GM12878 (cell line): ENCODE results near the gene ANTXR2. TPM values are rescaled to one million over a fixed set of nuclear protein-coding genes. Genes with fewer than 3 reads are reported as not detected.

Experiments
- ATAC-seq: fragments of 200-7000 bp; cut with Tn5 transposase; 3 replicates; pipeline ENCODE4 v1.9.1; 2020; ENCODE audit warnings: mild to moderate bottlenecking, moderate library complexity
- BruUV-seq: library from RNA; stranded (reverse); fragments of 400-500 nt; replicated peaks from 2 replicates; lab custom pipeline; 2021; lab: Mats Ljungman, UMichigan
- CTCF ChIA-PET: fragments of 300-600 bp; sonication (Branson Sonifier 250); formaldehyde crosslinking; extraction: SDS; loops from one replicate; lab custom pipeline; 2021; ENCODE audit warnings: inconsistent platforms; lab: Yijun Ruan, JAX
- POLR2A ChIA-PET: fragments of 350-600 bp; formaldehyde crosslinking; extraction: SDS; loops from one replicate; lab custom pipeline; 2021; ENCODE audit warnings: inconsistent platforms; lab: Charles Lee
- RAD21 ChIA-PET: fragments of 300-600 bp; sonication (Branson Sonifier 250); formaldehyde crosslinking; loops from one replicate; lab custom pipeline; 2023; ENCODE audit warnings: antibody characterized with exemption; ENCODE audit not compliant: unreplicated experiment; lab: Charles Lee
- SMC1A ChIA-PET: fragments of 300-600 bp; sonication (Branson Sonifier 250); formaldehyde crosslinking; loops from one replicate; lab custom pipeline; 2023; ENCODE audit not compliant: unreplicated experiment, uncharacterized antibody; lab: Charles Lee
- DNase-seq: peaks from one replicate; pipeline ENCODE4 v3.0.0-alpha.2; 2011; ENCODE audit warnings: low read depth, low spot score
- FAIRE-seq: peaks from 3 replicates; lab custom pipeline; 2011; peaks lifted over from hg19 to GRCh38; lab: Jason Lieb, UNC
- H2AFZ ChIP-seq: 2 replicates; pipeline ENCODE4 v1.6.0; 2011; ENCODE audit warnings: low read depth, low read length, control low read depth; ENCODE audit not compliant: control insufficient read depth
- H3K27ac ChIP-seq: 2 replicates; pipeline ENCODE4 v1.5.1; 2011; ENCODE audit warnings: control low read depth; ENCODE audit not compliant: control insufficient read depth, insufficient read depth
- H3K27me3 ChIP-seq, 2 experiments: replicated peaks in 1 of 2; 2 replicates each; pipeline versions ENCODE4 v1.6.0 to v1.6.1; 2011; ENCODE audit warnings: low read length in 1 of 2; ENCODE audit not compliant: control insufficient read depth in 2 of 2, insufficient read depth in 2 of 2
- H3K36me3 ChIP-seq, 2 experiments: 2 replicates each; pipeline ENCODE4 v1.5.1; 2011; ENCODE audit warnings: low read length in 1 of 2; ENCODE audit not compliant: control insufficient read depth in 2 of 2, insufficient read depth in 2 of 2
- H3K4me1 ChIP-seq: 2 replicates; pipeline ENCODE4 v1.6.1; 2011; ENCODE audit warnings: mild to moderate bottlenecking, low read length, moderate library complexity, mixed read lengths; ENCODE audit not compliant: control insufficient read depth, insufficient read depth
- H3K4me2 ChIP-seq: 2 replicates; pipeline ENCODE4 v1.6.0; 2011; ENCODE audit warnings: control low read depth; ENCODE audit not compliant: control insufficient read depth, insufficient read depth
- H3K4me3 ChIP-seq: fragments of 200-600 bp; sonication (generic); 2 replicates; pipeline ENCODE4 v1.5.1; 2016
- H3K79me2 ChIP-seq: 2 replicates; pipeline ENCODE4 v1.6.0; 2011; ENCODE audit warnings: low read length; ENCODE audit not compliant: control insufficient read depth, insufficient read depth
- H3K9ac ChIP-seq: 2 replicates; pipeline ENCODE4 v1.8.0; 2011; ENCODE audit warnings: low read length, control low read depth, mixed read lengths; ENCODE audit not compliant: control insufficient read depth, insufficient read depth
- H3K9me3 ChIP-seq: replicated peaks from 3 replicates; pipeline ENCODE4 v1.5.1; 2011; ENCODE audit warnings: mild to moderate bottlenecking, low read length; ENCODE audit not compliant: control insufficient read depth, insufficient read depth
- H4K20me1 ChIP-seq: 2 replicates; pipeline ENCODE4 v1.6.0; 2011; ENCODE audit not compliant: control insufficient read depth, insufficient read depth
- BHLHE40 ChIP-seq, 2 experiments: fragments of 450-650 bp in 1 of 2; IDR thresholded peaks; 2 replicates each; pipeline ENCODE4 v1.6.1; 2011 to 2017; ENCODE audit warnings: low read depth in 2 of 2, borderline replicate concordance in 1 of 2, improper control_type of control experiment in 1 of 2, low read length in 1 of 2, mild to moderate bottlenecking in 1 of 2
- CHD1 ChIP-seq: IDR thresholded peaks from 2 replicates; pipeline ENCODE4 v1.6.1; 2012; ENCODE audit warnings: low read depth, low read length, improper control_type of control experiment
- NR2C2 ChIP-seq: IDR thresholded peaks from 2 replicates; pipeline ENCODE4 v1.6.1; 2011; ENCODE audit warnings: borderline replicate concordance, low read depth; ENCODE audit not compliant: control insufficient read depth, insufficient read length
- WGBS: methylation state at CpG from one replicate; pipeline ENCODE4 v1.1.6; 2016; ENCODE audit warnings: low lambda C conversion rate; ENCODE audit not compliant: insufficient replicate concordance, insufficient coverage; ENCODE audit errors: missing lambda C conversion rate; 5-methylcytosine and 5-hydroxymethylcytosine counted together
- in situ Hi-C: fragments of 300-500 bp; cut with MboI; formaldehyde crosslinking; loops from 9 replicates; pipeline ENCODE4 v1.14.3; 2018; ENCODE audit warnings: mixed read lengths
- intact Hi-C: fragments of 100-400 bp; cut with micrococcal nuclease; formaldehyde crosslinking; loops from one replicate; pipeline ENCODE4 v1.14.2; 2022; ENCODE audit not compliant: unreplicated experiment
- polyA plus RNA-seq, 11 experiments: library from polyadenylated mRNA; depleted of rRNA in 4 of 11; unstranded in 6 of 11; stranded (reverse) in 5 of 11; fragments of >200 nt; fragmentation: Nextera tagmentation in 4 of 11; fragmentation: Illumina TruSeq in 1 of 11; extraction: Ambion mirVana in 4 of 11; extraction: Trizol in 1 of 11; gene quantifications; 1 replicate in 1 of 11; 2 replicates in 10 of 11; pipeline versions ENCODE4 v1.2.1 to v1.2.3, GENCODE V29; 2011 to 2016; ENCODE audit warnings: inconsistent platforms in 2 of 11, missing spikeins in 2 of 11, low read depth in 1 of 11
- total RNA-seq, 4 experiments: library from RNA; depleted of rRNA in 3 of 4; stranded (reverse); fragments of >200 nt in 3 of 4; fragmentation: Illumina TruSeq in 1 of 4; extraction: Trizol in 1 of 4; gene quantifications; 2 replicates each; pipeline versions ENCODE4 v1.2.1 to v1.2.3, GENCODE V29; 2013 to 2021
- TF ChIP-seq, protein P1 (sequence below): IDR thresholded peaks from 2 replicates; pipeline ENCODE4 v1.6.1; 2011; ENCODE audit warnings: borderline replicate concordance, low read depth, mild to moderate bottlenecking, moderate library complexity, mixed read lengths, low read length; ENCODE audit not compliant: insufficient read depth; ENCODE audit errors: extremely low read length
- TF ChIP-seq, protein P2 (sequence below): fragments of 450-650 bp; IDR thresholded peaks from 2 replicates; pipeline ENCODE4 v1.6.1; 2017; ENCODE audit warnings: mild to moderate bottlenecking, moderate library complexity
- TF ChIP-seq, protein P3 (sequence below): IDR thresholded peaks from 2 replicates; pipeline ENCODE4 v1.6.1; 2011; ENCODE audit warnings: low read depth, mild to moderate bottlenecking, low read length, moderate library complexity, borderline replicate concordance; ENCODE audit errors: extremely low read depth

ANTXR2 gene
- total and polyA plus RNA-seq, 10 of the 15 experiments (the other 5 are each of a cell fraction or from before 2014, with no cell fraction given) = 1.4 to 8.9 (median 5.7) TPM

DNA sequence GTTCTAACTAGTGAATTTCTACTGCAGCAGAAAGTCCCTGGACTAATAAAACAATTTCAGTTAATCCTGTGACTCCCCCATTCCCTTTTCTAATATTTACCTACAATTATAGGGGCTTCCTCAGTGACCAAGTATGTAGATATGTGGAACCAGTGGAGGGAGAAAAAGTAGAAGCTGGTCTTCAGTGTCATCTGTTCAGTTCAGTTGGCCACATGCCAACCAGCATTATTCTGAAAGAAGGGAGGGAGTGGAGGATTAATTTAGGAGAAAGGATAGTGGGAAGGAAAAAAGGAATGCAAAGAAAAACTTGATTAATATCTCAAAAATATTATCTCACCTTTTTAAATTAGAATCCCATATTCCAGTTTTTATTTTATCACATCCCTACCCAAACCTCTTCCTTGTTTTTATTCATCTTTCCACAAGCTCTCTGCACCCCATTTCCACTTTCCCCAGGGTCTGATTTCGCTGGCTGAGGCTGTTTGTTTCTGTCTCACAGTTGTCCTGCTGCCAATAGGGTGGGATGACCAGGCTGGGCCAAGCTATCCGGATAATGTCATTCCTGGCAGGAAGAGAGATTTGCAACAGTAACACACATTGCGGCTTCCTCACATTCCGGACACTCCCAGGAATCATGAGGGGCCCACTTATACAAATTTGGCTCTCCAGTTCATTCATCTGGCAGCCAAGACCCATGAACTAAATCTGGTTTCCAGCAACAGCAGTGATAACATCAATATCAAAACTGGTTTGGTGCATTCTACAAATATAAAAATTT, 24.6 kb upstream of the ANTXR2 start:
- H4K20me1 ChIP-seq = no peaks in the 10 kb centered on the region
- H3K9me3 ChIP-seq = no peaks in the 10 kb centered on the region
- in situ Hi-C loops = no loop called here
- TF ChIP-seq, protein P1, sequence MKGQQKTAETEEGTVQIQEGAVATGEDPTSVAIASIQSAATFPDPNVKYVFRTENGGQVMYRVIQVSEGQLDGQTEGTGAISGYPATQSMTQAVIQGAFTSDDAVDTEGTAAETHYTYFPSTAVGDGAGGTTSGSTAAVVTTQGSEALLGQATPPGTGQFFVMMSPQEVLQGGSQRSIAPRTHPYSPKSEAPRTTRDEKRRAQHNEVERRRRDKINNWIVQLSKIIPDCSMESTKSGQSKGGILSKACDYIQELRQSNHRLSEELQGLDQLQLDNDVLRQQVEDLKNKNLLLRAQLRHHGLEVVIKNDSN = no peak
- no TSS peak for BruUV-seq
- RAD21 ChIA-PET = no interaction called here
- H3K9ac ChIP-seq = no peak overlapping the region
- FAIRE-seq (no peak), ATAC-seq (no peak), DNase-seq (no peak)
- intact Hi-C loops = no loop called here
- CTCF ChIA-PET = no interaction called here
- POLR2A ChIA-PET = no interaction called here
- SMC1A ChIA-PET = no interaction called here
- H3K4me3 ChIP-seq = no peak overlapping the region
- H3K4me2 ChIP-seq = no peak overlapping the region
- WGBS = 54% methylated on average over 4 of the region's 4 CpGs
- no peak overlapping the region for H2AFZ ChIP-seq
- no peak overlapping the region for H3K27ac ChIP-seq
- H3K4me1 ChIP-seq = no peaks in the 10 kb centered on the region
- H3K36me3 ChIP-seq = no peaks in the 10 kb centered on the region
- H3K27me3 ChIP-seq = no peaks in the 10 kb centered on the region
- H3K79me2 ChIP-seq = no peaks in the 10 kb centered on the region

DNA sequence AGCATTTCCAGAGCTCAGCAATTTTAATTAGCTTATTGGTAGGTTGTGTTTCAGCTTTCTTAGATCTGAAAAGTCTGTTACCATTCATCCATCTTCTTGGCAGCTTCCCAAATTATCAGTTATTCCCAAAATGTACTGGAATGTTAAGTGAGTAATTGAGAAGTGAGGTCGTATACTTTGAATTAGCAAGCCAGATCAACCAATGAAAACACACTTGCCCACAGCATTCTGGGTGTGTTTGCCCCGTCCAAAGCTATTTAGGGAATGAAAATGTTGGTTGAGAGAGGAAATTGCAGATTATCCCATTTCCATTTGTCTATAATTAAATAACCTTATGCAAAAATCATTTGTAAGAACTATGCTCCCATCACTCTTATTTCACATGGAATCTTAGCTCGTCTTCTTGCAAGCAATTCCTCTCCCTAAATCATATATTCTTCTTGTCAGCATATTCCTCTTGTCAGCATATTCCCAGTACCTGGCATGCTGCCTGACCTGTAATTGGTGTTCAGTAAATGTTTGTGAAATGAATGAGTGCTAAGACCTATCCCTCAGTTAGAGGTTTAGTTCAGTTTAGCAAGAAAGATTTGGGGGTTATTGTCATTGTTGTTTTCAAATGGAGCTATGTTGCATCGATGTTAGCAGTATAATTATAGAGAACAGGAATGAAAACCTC, 23.3 kb upstream of the ANTXR2 start:
- Histone ChIP-seq H3K36me3 (no peaks in the 10 kb centered on the region), H2AFZ (no peak overlapping the region), H3K27ac (no peak overlapping the region), H3K79me2 (no peaks in the 10 kb centered on the region), H3K9ac (no peak overlapping the region), H3K9me3 (no peaks in the 10 kb centered on the region), H4K20me1 (no peaks in the 10 kb centered on the region), H3K4me1 (no peaks in the 10 kb centered on the region), H3K27me3 (no peaks in the 10 kb centered on the region), H3K4me2 (no peak overlapping the region), H3K4me3 (no peak overlapping the region)
- ATAC-seq (no peak), FAIRE-seq (no peak), DNase-seq (no peak)
- RAD21 ChIA-PET = no interaction called here
- intact Hi-C loops (no loop called here), in situ Hi-C loops (no loop called here)
- no TSS peak for BruUV-seq
- SMC1A ChIA-PET = interaction anchor here (1.2 to 1.4 kb wide), 2 partner anchors 17 to 30 kb away, joined by 3 to 4 read pairs; no protein-coding TSS in a partner anchor
- CTCF ChIA-PET = interaction anchor here (0.8 to 1.5 kb wide), 5 partner anchors 11 to 1144 kb away, joined by 3 to 6 read pairs (median 3); no protein-coding TSS in a partner anchor
- POLR2A ChIA-PET = no interaction called here
- 18% methylated on average over 4 of the region's 4 CpGs for WGBS
- TF ChIP-seq NR2C2 = no peak
- TF ChIP-seq CHD1 = no peak
- TF ChIP-seq, protein P2, sequence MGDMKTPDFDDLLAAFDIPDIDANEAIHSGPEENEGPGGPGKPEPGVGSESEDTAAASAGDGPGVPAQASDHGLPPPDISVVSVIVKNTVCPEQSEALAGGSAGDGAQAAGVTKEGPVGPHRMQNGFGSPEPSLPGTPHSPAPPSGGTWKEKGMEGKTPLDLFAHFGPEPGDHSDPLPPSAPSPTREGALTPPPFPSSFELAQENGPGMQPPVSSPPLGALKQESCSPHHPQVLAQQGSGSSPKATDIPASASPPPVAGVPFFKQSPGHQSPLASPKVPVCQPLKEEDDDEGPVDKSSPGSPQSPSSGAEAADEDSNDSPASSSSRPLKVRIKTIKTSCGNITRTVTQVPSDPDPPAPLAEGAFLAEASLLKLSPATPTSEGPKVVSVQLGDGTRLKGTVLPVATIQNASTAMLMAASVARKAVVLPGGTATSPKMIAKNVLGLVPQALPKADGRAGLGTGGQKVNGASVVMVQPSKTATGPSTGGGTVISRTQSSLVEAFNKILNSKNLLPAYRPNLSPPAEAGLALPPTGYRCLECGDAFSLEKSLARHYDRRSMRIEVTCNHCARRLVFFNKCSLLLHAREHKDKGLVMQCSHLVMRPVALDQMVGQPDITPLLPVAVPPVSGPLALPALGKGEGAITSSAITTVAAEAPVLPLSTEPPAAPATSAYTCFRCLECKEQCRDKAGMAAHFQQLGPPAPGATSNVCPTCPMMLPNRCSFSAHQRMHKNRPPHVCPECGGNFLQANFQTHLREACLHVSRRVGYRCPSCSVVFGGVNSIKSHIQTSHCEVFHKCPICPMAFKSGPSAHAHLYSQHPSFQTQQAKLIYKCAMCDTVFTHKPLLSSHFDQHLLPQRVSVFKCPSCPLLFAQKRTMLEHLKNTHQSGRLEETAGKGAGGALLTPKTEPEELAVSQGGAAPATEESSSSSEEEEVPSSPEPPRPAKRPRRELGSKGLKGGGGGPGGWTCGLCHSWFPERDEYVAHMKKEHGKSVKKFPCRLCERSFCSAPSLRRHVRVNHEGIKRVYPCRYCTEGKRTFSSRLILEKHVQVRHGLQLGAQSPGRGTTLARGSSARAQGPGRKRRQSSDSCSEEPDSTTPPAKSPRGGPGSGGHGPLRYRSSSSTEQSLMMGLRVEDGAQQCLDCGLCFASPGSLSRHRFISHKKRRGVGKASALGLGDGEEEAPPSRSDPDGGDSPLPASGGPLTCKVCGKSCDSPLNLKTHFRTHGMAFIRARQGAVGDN = no peak
- TF ChIP-seq, protein P3, sequence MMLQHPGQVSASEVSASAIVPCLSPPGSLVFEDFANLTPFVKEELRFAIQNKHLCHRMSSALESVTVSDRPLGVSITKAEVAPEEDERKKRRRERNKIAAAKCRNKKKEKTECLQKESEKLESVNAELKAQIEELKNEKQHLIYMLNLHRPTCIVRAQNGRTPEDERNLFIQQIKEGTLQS = no peak
- no peak for TF ChIP-seq BHLHE40 (IDR thresholded peaks at IDR 0.05; ENCODE audit: borderline replicate concordance in 1 of 2, low read depth in 2 of 2, low read length in 1 of 2)
